22Rv1 (cell line): Measurements from ENCODE around the gene SLC25A17.

ENCODE experiments used
- ZFX ChIP-seq: fragments of 450-650 bp; IDR thresholded peaks from 2 replicates; pipeline ENCODE4 v1.6.1; 2017; ENCODE audit warnings: antibody characterized with exemption, borderline replicate concordance
- TF ChIP-seq, protein P1 (sequence below): fragments of 450-650 bp; IDR thresholded peaks from 2 replicates; pipeline ENCODE4 v1.5.1; 2017; ENCODE audit warnings: mild to moderate bottlenecking

DNA sequence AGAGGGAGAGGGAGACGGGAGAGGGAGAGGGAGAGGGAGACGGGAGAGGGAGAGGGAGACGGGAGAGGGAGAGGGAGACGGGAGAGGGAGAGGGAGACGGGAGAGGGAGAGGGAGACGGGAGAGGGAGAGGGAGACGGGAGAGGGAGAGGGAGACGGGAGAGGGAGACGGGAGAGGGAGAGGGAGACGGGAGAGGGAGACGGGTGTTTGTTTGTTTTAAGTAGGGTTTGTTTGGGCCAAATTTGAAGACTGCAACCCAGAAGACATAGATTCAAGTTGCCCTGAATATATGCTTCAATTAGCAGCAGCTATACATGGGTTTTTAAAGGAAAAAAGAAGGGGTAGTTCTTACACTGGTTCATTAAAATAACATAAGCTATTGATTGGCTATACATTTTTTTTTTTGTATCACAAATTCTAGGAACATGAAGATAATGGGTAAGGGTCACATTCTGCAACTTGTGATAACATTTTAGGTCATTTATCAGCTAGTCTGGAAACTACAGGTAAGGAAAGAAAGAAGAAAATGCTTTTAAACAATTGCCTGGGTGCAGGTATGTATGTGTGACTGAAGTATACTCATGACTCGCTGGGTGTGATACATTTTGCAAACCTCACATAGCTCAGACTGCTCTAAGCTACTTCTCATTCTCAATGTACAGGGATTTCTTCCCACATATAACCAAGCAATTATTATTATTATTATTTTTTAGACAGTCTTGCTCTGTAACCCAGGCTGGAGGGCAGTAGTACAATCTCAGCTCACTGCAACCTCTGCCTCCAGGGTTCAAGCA is 72.5 kb downstream of the SLC25A17 start:
- TF ChIP-seq, protein P1, sequence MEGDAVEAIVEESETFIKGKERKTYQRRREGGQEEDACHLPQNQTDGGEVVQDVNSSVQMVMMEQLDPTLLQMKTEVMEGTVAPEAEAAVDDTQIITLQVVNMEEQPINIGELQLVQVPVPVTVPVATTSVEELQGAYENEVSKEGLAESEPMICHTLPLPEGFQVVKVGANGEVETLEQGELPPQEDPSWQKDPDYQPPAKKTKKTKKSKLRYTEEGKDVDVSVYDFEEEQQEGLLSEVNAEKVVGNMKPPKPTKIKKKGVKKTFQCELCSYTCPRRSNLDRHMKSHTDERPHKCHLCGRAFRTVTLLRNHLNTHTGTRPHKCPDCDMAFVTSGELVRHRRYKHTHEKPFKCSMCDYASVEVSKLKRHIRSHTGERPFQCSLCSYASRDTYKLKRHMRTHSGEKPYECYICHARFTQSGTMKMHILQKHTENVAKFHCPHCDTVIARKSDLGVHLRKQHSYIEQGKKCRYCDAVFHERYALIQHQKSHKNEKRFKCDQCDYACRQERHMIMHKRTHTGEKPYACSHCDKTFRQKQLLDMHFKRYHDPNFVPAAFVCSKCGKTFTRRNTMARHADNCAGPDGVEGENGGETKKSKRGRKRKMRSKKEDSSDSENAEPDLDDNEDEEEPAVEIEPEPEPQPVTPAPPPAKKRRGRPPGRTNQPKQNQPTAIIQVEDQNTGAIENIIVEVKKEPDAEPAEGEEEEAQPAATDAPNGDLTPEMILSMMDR = no peak
- TF ChIP-seq ZFX = no peak
